Peyer's patch (tissue), 4 donors: ENCODE results near the gene SPAG16. TPM values are rescaled to one million over a fixed set of nuclear protein-coding genes. Genes with fewer than 3 reads are reported as not detected.

ENCODE experiments used
- DNase-seq, 3 donors: peaks; one replicate each; pipeline ENCODE4 v3.0.0-alpha.2; 2017 to 2019
- H3K27ac ChIP-seq, 4 donors: fragments of 200-600 bp; sonication (generic); one replicate each; pipeline ENCODE4 v1.5.1; 2016 to 2019
- H3K27me3 ChIP-seq, 2 donors: fragments of 200-600 bp; sonication (generic); one replicate each; pipeline ENCODE4 v1.5.1; 2019
- H3K36me3 ChIP-seq, 3 donors: fragments of 200-600 bp; sonication (generic); one replicate each; pipeline ENCODE4 v1.5.1; 2016 to 2019
- H3K4me1 ChIP-seq, 4 donors: fragments of 200-600 bp; sonication (generic); one replicate each; pipeline ENCODE4 v1.5.1; 2016 to 2019
- H3K4me3 ChIP-seq, 4 donors: fragments of 200-600 bp; sonication (generic); 1 replicate in 3 of 4; 2 replicates in 1 of 4; pipeline ENCODE4 v1.5.1; 2016 to 2019; ENCODE audit warnings: mild to moderate bottlenecking in 1 of 4
- H3K9me3 ChIP-seq, 4 donors: fragments of 200-600 bp; sonication (generic); one replicate each; pipeline ENCODE4 v1.5.1; 2016 to 2019; ENCODE audit warnings: mild to moderate bottlenecking in 1 of 4
- POLR2A ChIP-seq, 2 donors: fragments of 450-650 bp; IDR thresholded peaks; one replicate each; pipeline ENCODE4 v1.5.1; 2017; ENCODE audit warnings: antibody characterized with exemption in 2 of 2, mild to moderate bottlenecking in 2 of 2, moderate library complexity in 2 of 2
- total RNA-seq, 4 donors: library from RNA; depleted of rRNA; stranded (reverse); fragments of >200 nt; gene quantifications; one replicate each; pipeline ENCODE4 v1.1.0, GENCODE V29; 2016
- TF ChIP-seq, protein P1 (sequence below), 6 experiments: fragments of 450-650 bp in 4 of 6; fragments of 200-600 bp in 2 of 6; sonication (generic) in 1 of 6; IDR thresholded peaks; one replicate each; pipeline ENCODE4 v1.5.1; 2017 to 2019; ENCODE audit warnings: antibody characterized with exemption in 6 of 6, mild to moderate bottlenecking in 3 of 6, moderate library complexity in 1 of 6

Gene SPAG16
- total RNA-seq, 4 donors from 2014 or later: 5.5 to 43.7 (median 10.0) TPM

DNA sequence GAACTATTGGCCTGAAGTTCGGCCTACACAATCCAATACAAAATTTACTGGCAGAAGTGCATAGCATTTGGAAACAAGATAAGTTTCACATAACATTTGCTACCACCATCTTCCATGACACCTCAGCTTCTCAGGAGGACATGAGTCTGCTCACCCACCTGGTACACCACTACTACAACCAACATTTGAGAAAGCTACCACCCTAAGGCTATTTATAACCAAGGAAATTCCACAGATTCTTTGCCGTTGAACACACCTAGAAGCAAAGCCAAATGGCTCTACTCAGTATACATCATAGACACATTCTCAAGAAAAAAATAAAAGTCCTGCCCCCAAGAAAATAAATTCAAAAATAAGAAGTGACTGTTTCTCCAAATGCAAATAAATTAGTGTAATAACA lies 145.3 kb downstream of the SPAG16 start:
- no peaks in the 10 kb centered on the region for H3K27me3 ChIP-seq
- TF ChIP-seq, protein P1, sequence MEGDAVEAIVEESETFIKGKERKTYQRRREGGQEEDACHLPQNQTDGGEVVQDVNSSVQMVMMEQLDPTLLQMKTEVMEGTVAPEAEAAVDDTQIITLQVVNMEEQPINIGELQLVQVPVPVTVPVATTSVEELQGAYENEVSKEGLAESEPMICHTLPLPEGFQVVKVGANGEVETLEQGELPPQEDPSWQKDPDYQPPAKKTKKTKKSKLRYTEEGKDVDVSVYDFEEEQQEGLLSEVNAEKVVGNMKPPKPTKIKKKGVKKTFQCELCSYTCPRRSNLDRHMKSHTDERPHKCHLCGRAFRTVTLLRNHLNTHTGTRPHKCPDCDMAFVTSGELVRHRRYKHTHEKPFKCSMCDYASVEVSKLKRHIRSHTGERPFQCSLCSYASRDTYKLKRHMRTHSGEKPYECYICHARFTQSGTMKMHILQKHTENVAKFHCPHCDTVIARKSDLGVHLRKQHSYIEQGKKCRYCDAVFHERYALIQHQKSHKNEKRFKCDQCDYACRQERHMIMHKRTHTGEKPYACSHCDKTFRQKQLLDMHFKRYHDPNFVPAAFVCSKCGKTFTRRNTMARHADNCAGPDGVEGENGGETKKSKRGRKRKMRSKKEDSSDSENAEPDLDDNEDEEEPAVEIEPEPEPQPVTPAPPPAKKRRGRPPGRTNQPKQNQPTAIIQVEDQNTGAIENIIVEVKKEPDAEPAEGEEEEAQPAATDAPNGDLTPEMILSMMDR (IDR thresholded peaks at IDR 0.05): no peak
- TF ChIP-seq POLR2A (IDR thresholded peaks at IDR 0.05): no peak
- H3K4me3 ChIP-seq: no peak overlapping the region
- H3K4me1 ChIP-seq: no peaks in the 10 kb centered on the region
- no peaks in the 10 kb centered on the region for H3K36me3 ChIP-seq
- peaks cover 0 to 7% (median 0%) of the 10 kb centered on the region in 4 donors for H3K9me3 ChIP-seq
- DNase-seq: no peak
- no peak overlapping the region for H3K27ac ChIP-seq

DNA sequence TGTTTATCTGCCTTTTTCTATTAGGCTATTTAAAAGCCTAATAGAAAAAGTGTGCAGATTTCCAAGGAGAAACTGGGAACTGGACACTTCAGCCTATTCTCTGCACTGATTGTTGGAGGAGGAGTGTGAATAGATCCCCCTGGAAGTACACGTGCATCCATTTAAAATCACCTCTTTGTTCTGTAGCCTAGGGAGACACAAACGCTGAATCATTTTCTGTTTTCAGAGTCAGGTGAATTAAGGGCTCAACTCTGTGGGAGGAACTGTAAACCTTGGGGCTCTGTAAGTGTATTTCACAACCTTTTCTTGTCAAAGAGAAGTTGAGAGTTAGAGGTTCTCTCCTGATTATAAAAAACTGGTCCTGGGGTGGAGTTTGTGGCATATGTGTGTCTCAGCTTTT lies 159.7 kb downstream of the SPAG16 start:
- H3K36me3 ChIP-seq: no peaks in the 10 kb centered on the region
- no peaks in the 10 kb centered on the region for H3K27me3 ChIP-seq
- DNase-seq: no peak
- no peak overlapping the region for H3K4me3 ChIP-seq
- H3K9me3 ChIP-seq: peaks cover 0 to 7% (median 0%) of the 10 kb centered on the region in 4 donors
- TF ChIP-seq POLR2A (IDR thresholded peaks at IDR 0.05): no peak
- TF ChIP-seq, protein P1 (IDR thresholded peaks at IDR 0.05): no peak
- H3K4me1 ChIP-seq: no peaks in the 10 kb centered on the region
- H3K27ac ChIP-seq: no peak overlapping the region

DNA sequence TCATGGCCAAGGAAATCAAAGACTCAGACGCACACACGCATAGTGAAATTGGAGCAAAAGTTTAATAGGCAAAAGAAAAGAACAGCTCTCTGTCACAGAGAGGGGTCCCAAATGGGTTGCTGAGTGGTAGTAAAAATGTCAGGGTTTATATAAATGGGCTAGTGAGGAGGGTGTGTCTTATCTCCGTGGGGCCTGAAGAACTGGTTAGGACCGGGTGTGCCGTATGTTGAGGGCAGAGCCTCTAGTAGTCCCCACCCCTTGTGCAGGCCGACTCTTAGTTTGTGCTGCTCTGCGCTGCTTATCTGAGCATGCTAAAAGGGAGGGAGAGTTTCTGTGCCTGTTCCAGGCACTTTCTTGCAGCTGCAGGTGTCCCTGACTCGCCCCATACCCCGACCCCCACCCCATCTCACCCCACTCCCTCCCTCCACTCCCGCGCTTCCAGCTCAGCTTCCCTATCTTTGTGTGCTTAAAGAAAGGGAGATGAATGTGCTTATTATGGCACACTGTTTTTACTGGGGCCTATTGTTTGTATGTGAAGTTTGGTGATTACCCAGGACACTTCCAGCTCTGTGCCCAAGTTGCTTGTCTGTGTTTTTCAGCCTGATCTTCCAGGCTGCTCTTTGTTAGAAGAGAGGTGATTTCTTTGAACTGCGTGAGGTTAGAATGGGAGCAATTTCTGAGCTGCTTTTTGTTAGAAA lies 167.4 kb downstream of the SPAG16 start:
- no peak for DNase-seq
- H3K27ac ChIP-seq: no peak overlapping the region

DNA sequence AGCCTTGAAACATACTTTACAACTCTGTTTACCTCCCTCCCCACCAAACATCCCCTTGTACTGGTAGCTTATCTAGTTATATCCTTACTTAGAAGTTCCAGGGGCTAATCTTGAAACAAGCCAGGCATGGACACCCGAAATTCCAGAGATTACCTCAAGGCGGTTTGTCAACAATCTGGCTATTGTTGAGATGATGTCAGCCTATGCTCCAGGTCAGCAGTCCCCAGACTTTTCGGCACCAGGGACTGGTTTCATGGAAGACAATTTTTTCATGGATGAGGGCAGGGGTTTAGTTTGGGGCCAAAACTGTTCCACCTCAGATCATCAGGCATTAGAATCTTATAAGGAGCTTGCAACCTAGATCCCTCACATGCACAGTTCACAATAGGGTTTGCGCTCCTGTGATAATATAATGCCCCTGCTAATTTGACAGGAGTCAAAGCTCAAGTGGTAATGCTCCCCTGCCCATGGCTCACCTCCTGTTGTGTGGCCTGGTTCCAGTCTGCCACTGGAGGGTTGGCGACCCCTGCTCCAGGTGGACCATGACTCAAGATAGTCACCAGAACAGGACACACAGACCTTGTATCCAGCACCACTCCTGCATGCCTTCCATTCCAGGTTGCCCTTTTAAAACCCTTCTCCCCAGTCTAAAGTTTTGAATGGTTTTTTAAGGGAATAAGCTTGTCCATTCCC lies 171.2 kb downstream of the SPAG16 start:
- Histone ChIP-seq H3K9me3 (no peaks in the 10 kb centered on the region), H3K4me1 (no peaks in the 10 kb centered on the region), H3K36me3 (no peaks in the 10 kb centered on the region), H3K4me3 (no peak overlapping the region), H3K27me3 (no peaks in the 10 kb centered on the region), H3K27ac (no peak overlapping the region)
- TF ChIP-seq, protein P1 (IDR thresholded peaks at IDR 0.05): no peak
- no peak for TF ChIP-seq POLR2A (IDR thresholded peaks at IDR 0.05)
- no peak for DNase-seq

More for the DNA sequence above, 167.4 kb downstream of the SPAG16 start:
- peaks cover 0 to 7% (median 0%) of the 10 kb centered on the region in 4 donors for H3K9me3 ChIP-seq
- TF ChIP-seq, protein P1 (IDR thresholded peaks at IDR 0.05): no peak
- no peak for TF ChIP-seq POLR2A (IDR thresholded peaks at IDR 0.05)
- no peaks in the 10 kb centered on the region for H3K36me3 ChIP-seq
- no peaks in the 10 kb centered on the region for H3K4me1 ChIP-seq
- no peak overlapping the region for H3K4me3 ChIP-seq
- H3K27me3 ChIP-seq: no peaks in the 10 kb centered on the region

DNA sequence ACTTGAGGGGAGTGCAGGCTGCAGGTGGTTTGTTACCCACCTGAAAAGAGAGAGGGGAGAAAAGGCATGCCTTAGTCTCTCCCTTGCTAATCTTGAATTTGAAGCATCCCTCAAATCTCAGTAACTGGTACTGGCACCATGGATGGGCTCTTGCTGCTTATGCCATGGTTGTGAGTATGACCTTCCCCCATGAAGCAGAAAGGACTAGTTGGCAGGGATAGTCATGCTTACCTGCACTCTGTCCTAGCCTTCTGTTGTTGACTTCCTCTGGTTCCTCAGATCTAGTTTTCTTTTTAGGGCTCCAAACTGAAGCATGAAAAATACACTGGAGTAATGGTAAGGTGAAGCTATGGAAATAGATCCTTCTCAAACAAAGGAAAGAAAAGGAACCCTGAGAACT lies 191.2 kb downstream of the SPAG16 start:
- DNase-seq: no peak
- TF ChIP-seq, protein P1 (IDR thresholded peaks at IDR 0.05): no peak
- TF ChIP-seq POLR2A (IDR thresholded peaks at IDR 0.05): no peak
- Histone ChIP-seq H3K9me3 (peaks cover 0 to 6% (median 3%) of the 10 kb centered on the region in 4 donors), H3K4me3 (no peak overlapping the region), H3K27ac (no peak overlapping the region), H3K36me3 (no peaks in the 10 kb centered on the region), H3K27me3 (no peaks in the 10 kb centered on the region), H3K4me1 (no peaks in the 10 kb centered on the region)
